Left renal cortex interstitium (tissue), 4 donors: Measurements from ENCODE around the gene CDC40. TPM values are rescaled to one million over a fixed set of nuclear protein-coding genes. Genes with fewer than 3 reads are reported as not detected.
"Not testable (repeated sequence)": the region's sequence is repeated elsewhere in the genome, so short reads cannot be mapped to it uniquely, and the experiment has no call there.

ENCODE experiments used
- DNase-seq, 4 donors: peaks; one replicate each; pipeline ENCODE4 v3.0.0-alpha.2; 2013; ENCODE audit warnings: low read depth in 4 of 4, low spot score in 2 of 4, missing footprints in 1 of 4
- polyA plus RNA-seq, 4 donors: library from polyadenylated mRNA; unstranded; fragments of 120-200 nt; gene quantifications; one replicate each; pipeline ENCODE4 v1.2.1, GENCODE V29; 2013; ENCODE audit not compliant: insufficient read length in 4 of 4

The CDC40 gene
- polyA plus RNA-seq, 4 donors, result 26.8 to 35.7 (median 34.5) TPM

GRCh38 chr6:110266996-110267395, 86.8 kb downstream of the CDC40 start:
- DNase-seq, result no peak

DNA sequence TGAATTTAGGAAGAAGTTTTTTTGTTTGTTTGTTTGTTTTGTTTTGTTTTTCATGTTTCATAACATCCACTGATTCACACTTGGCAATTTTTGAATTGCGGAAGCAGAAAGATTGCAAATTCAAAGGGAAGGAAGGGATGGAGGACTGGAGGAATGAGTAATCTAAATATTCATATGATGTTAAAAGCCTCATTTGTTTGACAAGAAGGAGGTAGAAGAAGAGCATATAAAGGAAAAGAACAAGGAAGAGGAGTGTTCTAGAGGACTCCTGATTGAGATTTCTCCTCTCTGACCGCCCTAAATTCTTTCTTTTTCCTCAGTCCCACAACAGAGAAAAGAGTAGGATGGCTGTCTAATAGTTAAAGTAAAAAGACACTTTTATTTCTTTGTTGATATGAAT, 89.4 kb downstream of the CDC40 start:
- DNase-seq, result no peak

GRCh38 chr6:110270165-110270564, 89.9 kb downstream of the CDC40 start:
- DNase-seq, result no peak

- DNase-seq, result no peak
Observed at GRCh38 chr6:110271732-110272022, 91.5 kb downstream of the CDC40 start.

DNA sequence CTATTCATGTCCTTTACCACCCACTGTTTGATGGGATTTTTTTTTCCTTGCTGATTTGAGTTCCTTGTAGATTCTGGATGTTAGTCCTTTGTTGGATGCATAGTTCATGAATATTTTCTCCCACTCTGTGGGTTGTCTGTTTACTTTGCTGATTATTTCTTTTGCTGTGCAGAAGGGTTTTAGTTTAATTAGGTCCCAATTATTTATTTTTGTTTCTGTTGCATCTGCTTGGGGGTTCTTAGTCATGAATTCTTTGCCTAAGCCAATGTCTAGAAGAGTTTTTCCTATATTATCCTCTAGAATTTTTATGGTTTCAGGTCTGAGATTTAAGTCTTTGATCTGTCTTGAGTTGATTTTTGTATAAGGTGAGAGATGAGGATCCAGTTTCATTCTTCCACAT, 92.6 kb downstream of the CDC40 start:
- not testable (repeated sequence) for DNase-seq

GRCh38 chr6:110277100-110277665, 97.0 kb downstream of the CDC40 start:
- no peak for DNase-seq

Other genes with a start within 250 kb of the CDC40 start
- gene GPR6, start 202.1 kb upstream of the CDC40 start, polyA plus RNA-seq, result not detected
- gene WASF1, start 757 bp upstream of the CDC40 start, polyA plus RNA-seq, result 10 to 100 TPM; 44.9 to 53.3 (median 50.4) TPM
- gene METTL24, start 177.9 kb downstream of the CDC40 start, polyA plus RNA-seq, result 10 to 100 TPM; 13.6 to 17.8 (median 15.7) TPM
- 1 to 10 TPM in 1 of 4 donors, under 1 TPM in 3; 0.32 to 1.1 (median 0.82) TPM for gene DDO, start 235.1 kb downstream of the CDC40 start, polyA plus RNA-seq